HCT116 (cell line): ENCODE data around the gene RRP12. TPM values are rescaled to one million over a fixed set of nuclear protein-coding genes. Genes with fewer than 3 reads are reported as not detected.
A peak's percentile ranks its signal among the peaks of the same experiment; 100 is the strongest.

Experiments
- ATAC-seq: fragments of 200-7000 bp; cut with Tn5 transposase; 2 replicates; pipeline ENCODE4 v1.9.1; 2020; ENCODE audit warnings: mild to moderate bottlenecking, moderate library complexity
- BruUV-seq: library from RNA; stranded (reverse); fragments of 400-500 nt; replicated peaks from 2 replicates; lab custom pipeline; 2021; lab: Mats Ljungman, UMichigan
- CTCF ChIA-PET: fragments of 300-600 bp; sonication (Branson Sonifier 250); formaldehyde crosslinking; loops from one replicate; lab custom pipeline; 2021; ENCODE audit warnings: antibody characterized with exemption; lab: Charles Lee
- POLR2A ChIA-PET: fragments of 300-600, 350-600 bp; sonication (Branson Sonifier 250); formaldehyde crosslinking; loops from one replicate; lab custom pipeline; 2021; ENCODE audit warnings: antibody characterized with exemption; lab: Charles Lee
- RAD21 ChIA-PET, 2 experiments: fragments of 300-600 bp; sonication (Branson Sonifier 250); formaldehyde crosslinking; loops; one replicate each; lab custom pipeline; 2023; ENCODE audit warnings: low total read pairs in 2 of 2; ENCODE audit not compliant: uncharacterized antibody in 2 of 2, unreplicated experiment in 2 of 2, low non-redundant PET in 1 of 2; lab: Charles Lee
- DNase-seq: peaks from one replicate; pipeline ENCODE4 v3.0.0-alpha.2; 2010; ENCODE audit warnings: low read depth, low spot score
- H2AFZ ChIP-seq: fragments of 200-600 bp; shearing (Covaris generic), sonication (generic); 2 replicates; pipeline ENCODE4 v1.6.1; 2017; ENCODE audit warnings: low read depth, mixed run types, mixed read lengths, antibody characterized with exemption, low read length; ENCODE audit not compliant: poor library complexity, severe bottlenecking
- H3K27ac ChIP-seq: 2 replicates; pipeline ENCODE4 v1.5.1; 2012; ENCODE audit warnings: low read depth, low read length
- H3K27me3 ChIP-seq: fragments of 200-600 bp; sonication (generic); 2 replicates; pipeline ENCODE4 v1.6.1; 2016; ENCODE audit warnings: mixed run types, low read length, mixed read lengths; ENCODE audit not compliant: insufficient read depth
- H3K36me3 ChIP-seq, 2 experiments: fragments of 200-500 bp in 1 of 2; fragments of 200-600 bp in 1 of 2; sonication (Bioruptor generic) in 1 of 2; sonication (generic) in 1 of 2; 2 replicates each; pipeline versions ENCODE4 v1.5.1 to v1.6.1; 2014 to 2016; ENCODE audit warnings: low read length in 2 of 2, inconsistent platforms in 1 of 2, mixed read lengths in 1 of 2, mixed run types in 1 of 2; ENCODE audit not compliant: insufficient read depth in 2 of 2, control insufficient read depth in 1 of 2
- H3K4me1 ChIP-seq, 2 experiments: fragments of 200-600 bp in 1 of 2; sonication (generic) in 1 of 2; 2 replicates each; pipeline versions ENCODE4 v1.5.1 to v1.6.1; 2012 to 2017; ENCODE audit warnings: low read length in 2 of 2, inconsistent platforms in 1 of 2, mild to moderate bottlenecking in 1 of 2, mixed read lengths in 1 of 2, mixed run types in 1 of 2, moderate library complexity in 1 of 2; ENCODE audit not compliant: insufficient read depth in 2 of 2, control insufficient read depth in 1 of 2
- H3K4me2 ChIP-seq: fragments of 200-600 bp; sonication (generic); 2 replicates; pipeline ENCODE4 v1.6.1; 2017; ENCODE audit warnings: mixed run types, low read length, mixed read lengths
- H3K4me3 ChIP-seq, 2 experiments: fragments of 200-600 bp in 1 of 2; sonication (generic) in 1 of 2; replicated peaks in 1 of 2; 2 replicates each; pipeline ENCODE4 v1.5.1; 2011 to 2016; ENCODE audit warnings: low read length in 2 of 2, control low read depth in 1 of 2, low read depth in 1 of 2, mild to moderate bottlenecking in 1 of 2, mixed read lengths in 1 of 2, mixed run types in 1 of 2
- H3K79me2 ChIP-seq: fragments of 200-600 bp; sonication (generic); 2 replicates; pipeline ENCODE4 v1.6.1; 2017; ENCODE audit warnings: mild to moderate bottlenecking, mixed run types, low read length, moderate library complexity, mixed read lengths; ENCODE audit not compliant: insufficient read depth
- H3K9ac ChIP-seq: fragments of 200-600 bp; sonication (generic); 2 replicates; pipeline ENCODE4 v1.6.1; 2016; ENCODE audit warnings: low read length, mixed read lengths
- H3K9me2 ChIP-seq: fragments of 200-600 bp; sonication (generic), shearing (Covaris generic); 2 replicates; pipeline ENCODE4 v1.6.1; 2017; ENCODE audit warnings: mixed run types, mild to moderate bottlenecking, moderate library complexity; ENCODE audit not compliant: insufficient read depth
- H3K9me3 ChIP-seq, 2 experiments: fragments of 200-500 bp in 1 of 2; fragments of 200-600 bp in 1 of 2; sonication (Bioruptor generic) in 1 of 2; sonication (generic) in 1 of 2; 2 replicates each; pipeline ENCODE4 v1.6.1; 2014 to 2017; ENCODE audit warnings: low read length in 2 of 2, mixed read lengths in 2 of 2, inconsistent platforms in 1 of 2, low read depth in 1 of 2, mild to moderate bottlenecking in 1 of 2, mixed run types in 1 of 2, moderate library complexity in 1 of 2; ENCODE audit not compliant: control insufficient read depth in 1 of 2, insufficient read depth in 1 of 2
- H4K20me1 ChIP-seq: fragments of 200-600 bp; sonication (generic), shearing (Covaris generic); 2 replicates; pipeline ENCODE4 v1.6.1; 2017; ENCODE audit warnings: mixed run types, mild to moderate bottlenecking, moderate library complexity; ENCODE audit not compliant: insufficient read depth
- SP1 ChIP-seq: IDR thresholded peaks from 2 replicates; pipeline ENCODE4 v1.6.1; 2012; ENCODE audit warnings: low read depth
- intact Hi-C: fragments of 100-400 bp; cut with micrococcal nuclease; formaldehyde crosslinking; loops from 2 replicates; pipeline ENCODE4 v1.10.0; 2022
- total RNA-seq: library from RNA; stranded (reverse); gene quantifications from one replicate; pipeline ENCODE4 v1.2.1, GENCODE V29; 2021; ENCODE audit not compliant: unreplicated experiment
- TF ChIP-seq, protein P1 (sequence below): IDR thresholded peaks from 2 replicates; pipeline ENCODE4 v1.6.1; 2011; ENCODE audit warnings: mild to moderate bottlenecking, low read length, moderate library complexity; ENCODE audit not compliant: insufficient replicate concordance; ENCODE audit errors: extremely low read depth

Gene RRP12
- total RNA-seq, 1 experiment from 2014 or later = 67.0 TPM

DNA sequence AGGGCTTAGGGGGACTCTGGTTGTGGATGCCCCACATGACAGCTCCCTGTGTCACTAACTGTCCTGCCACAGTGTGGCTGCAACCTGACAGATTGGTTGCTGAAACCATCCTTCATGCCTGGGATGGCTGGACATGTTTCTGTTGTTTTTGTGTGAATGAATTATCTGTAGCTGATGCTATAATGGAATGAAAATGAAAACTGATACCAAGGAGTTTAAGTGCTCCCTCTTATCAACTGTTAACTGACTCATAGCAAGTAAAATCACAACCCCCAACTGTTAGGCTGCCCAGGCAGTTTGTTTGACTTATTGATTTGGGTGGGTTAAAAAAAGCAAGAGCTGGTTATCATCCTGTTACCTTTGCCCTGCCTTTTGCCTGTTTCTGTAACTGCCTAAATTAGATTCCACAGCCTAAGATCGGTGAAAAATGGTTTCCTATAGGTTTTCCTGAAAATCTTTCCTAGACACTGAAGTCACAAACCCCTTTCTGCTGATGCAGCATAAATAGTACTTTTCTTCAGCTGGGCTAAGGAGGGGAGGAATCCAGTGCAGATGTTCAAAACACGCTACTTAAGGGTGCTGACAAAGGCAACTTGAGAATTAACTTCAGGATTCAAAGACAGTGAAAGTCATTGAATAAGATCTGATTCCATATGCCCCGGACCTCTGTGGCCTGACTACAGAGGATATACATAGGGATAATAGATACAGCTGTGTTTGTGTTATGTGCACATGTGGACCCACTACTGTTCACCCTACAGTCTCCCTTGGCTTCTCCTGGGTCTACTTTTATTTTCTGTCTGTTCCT lies 72.3 kb downstream of the RRP12 start:
- Histone ChIP-seq H3K9me2 (no peaks in the 10 kb centered on the region), H3K27ac (0 out of 2 replicates have a peak overlapping the region, but pooled peaks have one; percentile 22), H3K79me2 (no peaks in the 10 kb centered on the region), H3K27me3 (no peaks in the 10 kb centered on the region), H3K4me3 (no peak overlapping the region), H3K9ac (no peak overlapping the region; the same call in 1 of the 2 replicates), H3K9me3 (no peaks in the 10 kb centered on the region), H3K36me3 (no peaks in the 10 kb centered on the region), H4K20me1 (no peaks in the 10 kb centered on the region), H2AFZ (no peak overlapping the region), H3K4me2 (peak overlapping the region; percentile 22), H3K4me1 (peaks cover 25 to 27% of the 10 kb centered on the region in 2 experiments)
- ChIA-PET CTCF (no interaction called here), RAD21 (no interaction called here), POLR2A (interaction anchor here (1.4 kb wide), 1 partner anchor 10 kb away, joined by 3 read pairs; the partner anchor contains the start of gene FRAT1)
- ATAC-seq (peak; percentile 46; the same call in 1 of the 2 replicates), DNase-seq (no peak)
- BruUV-seq = no TSS peak
- intact Hi-C loops = no loop called here
- TF ChIP-seq, protein P1, sequence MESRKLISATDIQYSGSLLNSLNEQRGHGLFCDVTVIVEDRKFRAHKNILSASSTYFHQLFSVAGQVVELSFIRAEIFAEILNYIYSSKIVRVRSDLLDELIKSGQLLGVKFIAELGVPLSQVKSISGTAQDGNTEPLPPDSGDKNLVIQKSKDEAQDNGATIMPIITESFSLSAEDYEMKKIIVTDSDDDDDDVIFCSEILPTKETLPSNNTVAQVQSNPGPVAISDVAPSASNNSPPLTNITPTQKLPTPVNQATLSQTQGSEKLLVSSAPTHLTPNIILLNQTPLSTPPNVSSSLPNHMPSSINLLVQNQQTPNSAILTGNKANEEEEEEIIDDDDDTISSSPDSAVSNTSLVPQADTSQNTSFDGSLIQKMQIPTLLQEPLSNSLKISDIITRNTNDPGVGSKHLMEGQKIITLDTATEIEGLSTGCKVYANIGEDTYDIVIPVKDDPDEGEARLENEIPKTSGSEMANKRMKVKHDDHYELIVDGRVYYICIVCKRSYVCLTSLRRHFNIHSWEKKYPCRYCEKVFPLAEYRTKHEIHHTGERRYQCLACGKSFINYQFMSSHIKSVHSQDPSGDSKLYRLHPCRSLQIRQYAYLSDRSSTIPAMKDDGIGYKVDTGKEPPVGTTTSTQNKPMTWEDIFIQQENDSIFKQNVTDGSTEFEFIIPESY = no peak
- peak; percentile 34; the same call in 1 of the 2 replicates for TF ChIP-seq SP1
